ENCODE data around the gene MAPKAP1. TPM values are rescaled to one million over a fixed set of nuclear protein-coding genes. Genes with fewer than 3 reads are reported as not detected.
A peak's percentile ranks its signal among the peaks of the same experiment; 100 is the strongest.

Gene MAPKAP1
- total RNA-seq, 1 experiment from 2014 or later = 147 TPM

GRCh38 chr9:125564631-125565030 lies 142.4 kb downstream of the MAPKAP1 start:
- DNase-seq (ENCODE audit: low read depth) = no peak

- DNase-seq (ENCODE audit: low read depth) = no peak
These were observed 145.4 kb downstream of the MAPKAP1 start for GRCh38 chr9:125561509-125562148.

DNA sequence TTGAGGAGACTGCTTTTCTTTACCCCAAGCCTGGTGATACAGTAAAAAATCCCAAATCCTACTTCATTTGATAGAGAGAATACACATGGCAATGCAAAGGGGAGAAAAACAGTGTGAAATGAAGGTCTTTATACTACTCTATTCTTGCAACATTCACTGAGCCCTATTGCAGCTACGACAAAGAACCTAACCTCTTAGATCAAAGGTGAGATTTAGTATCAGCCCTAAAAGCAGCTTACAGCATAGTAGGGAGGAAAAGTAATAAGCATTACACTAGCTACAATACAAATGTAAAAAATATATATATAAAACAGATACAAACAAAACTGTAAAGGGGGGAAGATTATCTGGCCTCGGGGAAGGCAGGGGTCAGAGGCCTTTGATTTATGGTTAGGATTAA lies 147.1 kb downstream of the MAPKAP1 start:
- no peak for DNase-seq (ENCODE audit: low read depth)

GRCh38 chr9:125559194-125559593 lies 147.8 kb downstream of the MAPKAP1 start:
- no peak for DNase-seq (ENCODE audit: low read depth)

DNA sequence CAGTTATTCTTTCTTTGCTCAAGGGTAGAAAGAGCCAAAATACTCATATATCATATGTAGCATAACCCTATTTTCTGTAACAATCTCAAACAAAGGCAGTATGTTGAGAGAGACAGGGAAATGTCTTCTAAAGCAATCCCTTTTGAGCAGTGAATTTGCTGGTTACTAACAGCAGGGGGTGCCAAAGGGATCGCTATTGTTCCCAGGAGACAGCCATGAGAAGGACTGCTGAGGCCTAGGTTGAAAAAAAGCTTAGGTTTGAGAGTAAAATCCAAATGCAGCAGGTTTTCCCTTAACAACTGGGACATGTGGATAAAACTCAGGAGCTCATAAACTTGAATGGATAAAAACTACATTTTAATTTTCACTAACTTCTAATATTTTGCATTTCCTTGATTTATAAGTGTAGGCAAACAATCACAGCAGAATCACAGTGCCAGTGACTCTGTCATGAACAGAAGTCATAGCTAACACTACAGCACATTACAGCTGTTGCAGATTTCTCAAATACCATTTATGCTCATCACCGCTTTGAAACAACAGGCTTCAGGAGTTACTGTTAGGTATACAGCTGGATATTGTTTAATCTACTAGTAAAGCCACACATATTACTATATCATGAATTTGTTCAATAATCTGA lies 148.4 kb downstream of the MAPKAP1 start:
- DNase-seq (ENCODE audit: low read depth) = peak; percentile 72

- no peak for DNase-seq (ENCODE audit: low read depth)
These were observed 150.8 kb downstream of the MAPKAP1 start for GRCh38 chr9:125556046-125556721.

DNA sequence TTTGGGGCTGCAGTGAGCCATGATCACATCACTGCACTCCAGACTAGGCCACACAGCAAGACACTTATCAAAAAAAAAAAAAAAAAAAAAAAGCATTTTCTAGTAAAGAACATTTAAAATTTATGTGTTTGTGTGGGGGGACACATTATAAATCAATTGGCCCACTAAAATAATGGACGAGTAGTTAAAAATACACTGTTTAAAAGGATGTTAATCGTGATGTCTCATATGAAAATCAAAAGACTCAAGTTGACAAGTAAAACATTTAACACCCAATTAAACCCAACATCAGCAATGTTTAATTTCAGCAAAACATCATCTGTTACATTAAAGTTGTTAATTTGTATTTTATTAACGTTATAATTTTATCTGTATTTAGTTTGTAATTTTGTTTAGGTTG lies 152.3 kb downstream of the MAPKAP1 start:
- DNase-seq (ENCODE audit: low read depth) = no peak

- no peak for DNase-seq (ENCODE audit: low read depth)
These were observed 155.2 kb downstream of the MAPKAP1 start for GRCh38 chr9:125551781-125552180.

GRCh38 chr9:125549891-125550885 lies 156.8 kb downstream of the MAPKAP1 start:
- no peak for DNase-seq (ENCODE audit: low read depth)

DNA sequence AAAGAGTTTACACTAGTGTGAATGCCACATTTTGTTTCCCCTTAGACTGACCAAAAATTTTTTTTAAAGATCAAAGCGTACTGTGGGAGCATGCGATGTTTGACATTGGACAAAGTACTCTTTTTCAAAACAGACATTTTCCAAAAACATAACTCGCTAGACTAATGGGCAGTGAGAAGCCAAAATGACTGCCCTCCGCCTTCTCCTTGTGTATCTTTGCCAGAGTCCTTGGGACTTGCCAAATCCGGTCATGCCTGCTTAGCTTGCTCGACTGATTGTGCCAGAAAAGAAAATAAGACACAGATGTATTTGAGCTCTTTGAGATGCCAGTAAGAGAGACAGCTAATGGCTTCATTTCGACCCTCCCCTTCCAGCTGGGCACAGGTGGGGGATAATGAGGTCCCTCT lies 157.5 kb downstream of the MAPKAP1 start:
- peak; percentile 65 for DNase-seq (ENCODE audit: low read depth)

DNA sequence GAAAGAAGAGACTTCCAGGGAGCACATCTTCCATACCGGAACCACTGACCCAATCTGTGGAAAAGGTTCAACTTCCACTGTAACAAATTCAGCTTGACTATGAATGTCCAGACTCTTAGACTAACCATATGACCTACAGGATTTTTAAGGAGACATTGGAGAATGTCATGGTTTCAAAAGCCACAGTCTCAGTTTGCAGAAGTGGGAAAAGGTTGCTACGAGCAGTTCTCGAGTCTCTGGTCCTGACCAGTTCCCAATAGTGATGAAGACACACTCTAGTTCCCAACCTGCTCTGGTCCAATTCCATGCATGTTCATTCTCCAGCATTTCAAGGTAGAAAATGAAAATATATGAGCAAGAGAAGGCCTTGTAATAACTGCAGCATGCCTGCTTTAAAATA lies 158.0 kb downstream of the MAPKAP1 start:
- DNase-seq (ENCODE audit: low read depth) = no peak

GRCh38 chr9:125548141-125548540 lies 158.9 kb downstream of the MAPKAP1 start:
- DNase-seq (ENCODE audit: low read depth) = no peak

DNA sequence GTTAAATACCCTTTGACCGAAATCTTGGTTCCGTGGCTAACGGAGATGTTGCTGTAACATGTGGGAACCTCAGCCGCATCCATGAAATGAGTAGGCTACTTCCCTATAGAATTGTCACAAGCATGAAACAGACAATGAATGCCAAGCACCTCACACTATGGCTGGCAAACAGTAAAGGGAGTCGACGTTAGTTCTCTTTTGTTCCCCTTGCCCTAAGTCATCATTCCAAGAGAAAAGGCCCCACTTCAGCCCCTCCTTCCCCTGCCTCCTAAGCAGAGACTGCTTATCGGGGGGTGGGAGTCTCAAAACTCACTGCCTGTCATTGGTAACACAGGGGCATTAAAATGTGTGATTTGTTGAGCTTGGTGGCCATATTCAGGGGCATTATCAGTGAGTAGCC lies 159.6 kb downstream of the MAPKAP1 start:
- no peak for DNase-seq (ENCODE audit: low read depth)

DNA sequence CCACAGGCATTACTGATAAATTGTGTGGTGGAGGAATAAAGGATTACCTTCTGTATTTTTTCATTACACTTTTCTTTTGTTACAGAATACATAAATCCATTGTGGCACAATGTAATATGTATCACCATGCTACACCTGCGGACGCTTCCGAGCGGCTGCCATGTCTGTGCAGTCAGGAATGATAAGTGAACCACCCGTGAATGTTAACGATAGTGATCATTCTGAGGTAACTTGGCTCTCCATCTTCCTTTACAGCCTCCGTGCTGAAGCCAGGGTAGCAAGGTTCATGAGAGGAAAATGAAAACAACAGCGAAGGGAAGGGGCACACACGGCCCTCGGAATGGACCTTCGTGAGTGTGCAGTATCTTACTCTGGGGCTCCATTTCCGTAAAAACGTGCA lies 161.2 kb downstream of the MAPKAP1 start:
- DNase-seq (ENCODE audit: low read depth) = no peak

- peak; percentile 62 for DNase-seq (ENCODE audit: low read depth)
These were observed 161.9 kb downstream of the MAPKAP1 start for GRCh38 chr9:125544988-125545651.

- DNase-seq (ENCODE audit: low read depth) = no peak
These were observed 162.5 kb downstream of the MAPKAP1 start for GRCh38 chr9:125544484-125544883.

DNA sequence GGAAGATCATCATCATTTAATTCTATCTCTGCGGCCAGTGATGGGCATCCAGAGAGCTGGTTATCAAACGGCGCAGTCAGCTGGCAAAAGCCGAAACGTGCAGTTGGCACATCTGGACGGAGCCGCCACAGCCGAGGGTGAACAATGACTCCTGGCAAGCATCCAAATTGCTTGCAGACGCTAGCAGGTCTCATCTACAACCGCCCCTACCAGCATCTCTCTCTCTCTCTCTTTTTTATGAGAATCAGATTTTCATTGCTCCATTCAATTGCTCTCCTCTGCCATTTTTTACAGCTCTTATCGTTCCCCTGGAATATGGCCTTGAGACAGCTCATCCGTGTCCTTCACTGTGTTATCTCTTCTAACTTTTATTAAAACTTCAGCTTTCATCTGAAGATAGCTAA lies 165.2 kb downstream of the MAPKAP1 start:
- no peak for DNase-seq (ENCODE audit: low read depth)

- DNase-seq (ENCODE audit: low read depth) = peak; percentile 58
These were observed 166.5 kb downstream of the MAPKAP1 start for GRCh38 chr9:125540497-125540896.

DNA sequence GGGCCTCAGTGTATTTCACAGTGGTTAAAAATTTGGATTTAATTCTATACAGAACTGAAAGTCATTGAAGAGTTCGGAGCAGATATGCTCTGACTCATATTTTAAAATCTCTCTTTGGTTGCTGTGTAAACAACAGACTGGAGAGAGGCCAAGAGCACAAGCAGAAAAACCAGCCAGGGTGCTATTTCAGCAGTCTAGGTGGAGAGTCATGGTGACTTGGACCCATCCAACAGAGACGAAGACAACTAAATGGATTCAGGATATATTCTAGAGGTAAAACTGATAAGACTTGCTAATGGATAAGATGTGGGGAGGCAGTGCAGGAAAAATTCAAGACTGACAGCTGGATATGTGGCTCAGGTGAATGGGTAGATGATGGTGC lies 168.9 kb downstream of the MAPKAP1 start:
- peak; percentile 92 for DNase-seq (ENCODE audit: low read depth)

DNA sequence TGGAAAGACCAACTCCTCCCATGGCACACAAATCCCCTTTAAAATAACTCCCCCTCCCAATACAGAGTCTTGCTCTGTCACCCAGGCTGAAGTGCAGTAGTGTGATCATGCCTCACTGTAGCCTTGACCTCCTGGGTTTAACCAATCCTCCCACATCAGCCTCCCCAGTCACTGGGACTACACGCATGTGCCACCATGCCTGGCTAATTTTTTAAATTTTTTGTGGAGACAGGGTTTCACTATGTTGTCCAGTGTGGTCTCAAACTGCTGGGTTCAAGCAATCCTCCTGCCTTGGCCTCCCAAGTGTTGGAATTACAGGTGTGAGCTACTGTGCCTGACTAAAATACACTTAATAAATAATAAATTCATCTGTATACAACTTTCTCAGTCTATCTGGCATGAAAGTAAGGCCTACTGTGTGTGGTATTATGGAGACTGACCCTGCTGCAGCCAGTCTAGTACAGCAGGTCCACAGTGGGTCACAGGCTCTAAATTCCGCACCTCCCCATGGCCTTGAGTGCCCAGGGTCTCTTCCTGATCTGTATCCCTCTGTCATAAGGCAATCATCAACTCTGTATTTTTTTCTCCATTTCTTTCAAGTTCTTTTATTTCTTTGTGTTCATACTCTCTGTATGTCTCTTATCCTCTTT lies 169.4 kb downstream of the MAPKAP1 start:
- DNase-seq (ENCODE audit: low read depth) = no peak

- no peak for DNase-seq (ENCODE audit: low read depth)
These were observed 170.2 kb downstream of the MAPKAP1 start for GRCh38 chr9:125536776-125537175.
